PC-9 (cell line): ENCODE results near the gene CHRM1. TPM values are rescaled to one million over a fixed set of nuclear protein-coding genes. Genes with fewer than 3 reads are reported as not detected.

Source experiments
- BruUV-seq: library from RNA; stranded (reverse); fragments of 400-500 nt; replicated peaks from 2 replicates; lab custom pipeline; 2021; lab: Mats Ljungman, UMichigan
- CTCF ChIA-PET: fragments of 300-600 bp; sonication (Branson Sonifier 250); formaldehyde crosslinking; loops from one replicate; lab custom pipeline; 2022; ENCODE audit warnings: antibody characterized with exemption; lab: Charles Lee
- POLR2A ChIA-PET: fragments of 300-600 bp; sonication (Branson Sonifier 250); formaldehyde crosslinking; loops from one replicate; lab custom pipeline; 2022; ENCODE audit warnings: antibody characterized with exemption; ENCODE audit not compliant: unreplicated experiment; lab: Charles Lee
- DNase-seq, 2 experiments: peaks; one replicate each; pipeline versions ENCODE4 v3.0.0 to v3.0.0-alpha.2; 2015 to 2022; ENCODE audit warnings: mixed read lengths in 1 of 2
- H2AFZ ChIP-seq: fragments of 200-600 bp; sonication (generic); 2 replicates; pipeline ENCODE4 v1.8.1; 2017; ENCODE audit warnings: antibody characterized with exemption
- H3F3A ChIP-seq: fragments of 200-600 bp; sonication (generic); 2 replicates; pipeline ENCODE4 v1.8.1; 2017; ENCODE audit warnings: antibody characterized with exemption, mild to moderate bottlenecking, low read depth; ENCODE audit not compliant: insufficient read depth
- H3K27ac ChIP-seq: fragments of 200-600 bp; sonication (generic); 2 replicates; pipeline ENCODE4 v1.6.1; 2016; ENCODE audit warnings: mixed run types
- H3K27me3 ChIP-seq: fragments of 200-600 bp; sonication (generic); 2 replicates; pipeline ENCODE4 v1.6.1; 2016; ENCODE audit warnings: low read depth, mixed run types; ENCODE audit not compliant: insufficient read depth
- H3K36me3 ChIP-seq: fragments of 200-600 bp; sonication (generic); 2 replicates; pipeline ENCODE4 v1.6.1; 2016; ENCODE audit warnings: low read depth, mixed run types
- H3K4me1 ChIP-seq: fragments of 200-600 bp; sonication (generic); replicated peaks from 2 replicates; pipeline ENCODE4 v1.6.1; 2016; ENCODE audit warnings: mixed run types; ENCODE audit not compliant: insufficient read depth
- H3K4me2 ChIP-seq: fragments of 200-600 bp; sonication (generic); 2 replicates; pipeline ENCODE4 v1.6.1; 2017; ENCODE audit warnings: mixed run types
- H3K4me3 ChIP-seq: fragments of 200-600 bp; sonication (generic); 2 replicates; pipeline ENCODE4 v1.6.1; 2016; ENCODE audit warnings: mixed run types
- H3K79me2 ChIP-seq: fragments of 200-600 bp; sonication (generic); 2 replicates; pipeline ENCODE4 v1.6.1; 2017; ENCODE audit warnings: low read depth, mixed run types
- H3K9me2 ChIP-seq: fragments of 200-600 bp; sonication (generic); 2 replicates; pipeline ENCODE4 v1.8.1; 2017; ENCODE audit warnings: mild to moderate bottlenecking; ENCODE audit not compliant: insufficient read depth
- H3K9me3 ChIP-seq: fragments of 200-600 bp; sonication (generic); 2 replicates; pipeline ENCODE4 v1.8.1; 2016; ENCODE audit warnings: low read depth; ENCODE audit not compliant: insufficient read depth
- H4K20me1 ChIP-seq: fragments of 200-600 bp; sonication (generic); 2 replicates; pipeline ENCODE4 v1.8.1; 2017; ENCODE audit not compliant: insufficient read depth
- EZH2 ChIP-seq: fragments of 200-600 bp; sonication (generic); IDR thresholded peaks from 2 replicates; pipeline ENCODE4 v1.8.0; 2017; ENCODE audit warnings: antibody characterized with exemption, low read depth
- intact Hi-C: fragments of 100-400 bp; cut with micrococcal nuclease; formaldehyde crosslinking; loops from one replicate; pipeline ENCODE4 v1.10.0; 2022; ENCODE audit not compliant: unreplicated experiment
- total RNA-seq: library from RNA; stranded (reverse); gene quantifications from 2 replicates; pipeline ENCODE4 v1.2.3, GENCODE V29; 2021
- TF ChIP-seq, protein P1 (sequence below): fragments of 200-600 bp; sonication (generic); conservative IDR thresholded peaks from 2 replicates; pipeline ENCODE4 v1.6.1; 2017; ENCODE audit warnings: mixed run types, antibody characterized with exemption, mild to moderate bottlenecking, moderate library complexity

Gene CHRM1
- total RNA-seq, 1 experiment from 2014 or later: not detected

DNA sequence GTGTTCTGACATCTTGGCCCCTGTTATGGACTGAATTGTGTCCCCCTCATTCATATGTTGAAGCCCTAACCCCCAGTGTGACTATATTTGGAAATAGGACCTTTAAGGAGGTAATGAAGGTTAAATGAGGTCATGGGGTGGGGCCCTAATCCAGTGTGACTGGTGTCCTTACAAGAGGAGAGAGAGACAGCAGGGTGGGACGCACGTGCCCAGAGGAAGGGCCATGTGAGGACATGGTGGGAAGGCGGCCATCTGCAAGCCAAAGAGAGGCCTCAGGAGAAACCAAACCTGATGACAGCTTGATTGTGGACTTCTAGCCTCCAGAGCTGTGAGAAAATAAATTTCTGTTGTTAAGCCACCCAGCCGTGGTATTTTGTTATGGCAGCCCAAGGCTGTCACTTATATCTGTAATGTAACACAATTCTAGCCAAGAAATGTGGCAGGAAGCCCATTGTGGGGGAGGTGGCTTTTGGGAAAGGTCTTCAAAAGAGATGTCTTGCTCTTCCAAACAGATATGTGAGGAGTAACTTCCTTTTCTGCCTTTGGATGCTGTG is 39.9 kb upstream of the CHRM1 start:
- Histone ChIP-seq H3K79me2 (no peaks in the 10 kb centered on the region), H3K4me3 (no peak overlapping the region), H3K27ac (no peak overlapping the region), H3K4me1 (no peaks in the 10 kb centered on the region), H3K9me3 (no peaks in the 10 kb centered on the region), H3K36me3 (no peaks in the 10 kb centered on the region), H3K4me2 (no peak overlapping the region), H3F3A (no peaks in the 10 kb centered on the region), H4K20me1 (no peaks in the 10 kb centered on the region; the same call in 1 of the 2 replicates), H2AFZ (no peak overlapping the region), H3K27me3 (peaks cover 64% of the 10 kb centered on the region), H3K9me2 (no peaks in the 10 kb centered on the region)
- TF ChIP-seq, protein P1, sequence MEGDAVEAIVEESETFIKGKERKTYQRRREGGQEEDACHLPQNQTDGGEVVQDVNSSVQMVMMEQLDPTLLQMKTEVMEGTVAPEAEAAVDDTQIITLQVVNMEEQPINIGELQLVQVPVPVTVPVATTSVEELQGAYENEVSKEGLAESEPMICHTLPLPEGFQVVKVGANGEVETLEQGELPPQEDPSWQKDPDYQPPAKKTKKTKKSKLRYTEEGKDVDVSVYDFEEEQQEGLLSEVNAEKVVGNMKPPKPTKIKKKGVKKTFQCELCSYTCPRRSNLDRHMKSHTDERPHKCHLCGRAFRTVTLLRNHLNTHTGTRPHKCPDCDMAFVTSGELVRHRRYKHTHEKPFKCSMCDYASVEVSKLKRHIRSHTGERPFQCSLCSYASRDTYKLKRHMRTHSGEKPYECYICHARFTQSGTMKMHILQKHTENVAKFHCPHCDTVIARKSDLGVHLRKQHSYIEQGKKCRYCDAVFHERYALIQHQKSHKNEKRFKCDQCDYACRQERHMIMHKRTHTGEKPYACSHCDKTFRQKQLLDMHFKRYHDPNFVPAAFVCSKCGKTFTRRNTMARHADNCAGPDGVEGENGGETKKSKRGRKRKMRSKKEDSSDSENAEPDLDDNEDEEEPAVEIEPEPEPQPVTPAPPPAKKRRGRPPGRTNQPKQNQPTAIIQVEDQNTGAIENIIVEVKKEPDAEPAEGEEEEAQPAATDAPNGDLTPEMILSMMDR: no peak
- TF ChIP-seq EZH2: no peak
- intact Hi-C loops: no loop called here
- ChIA-PET POLR2A (no interaction called here), CTCF (no interaction called here)
- BruUV-seq: no TSS peak
- DNase-seq: no peak

DNA sequence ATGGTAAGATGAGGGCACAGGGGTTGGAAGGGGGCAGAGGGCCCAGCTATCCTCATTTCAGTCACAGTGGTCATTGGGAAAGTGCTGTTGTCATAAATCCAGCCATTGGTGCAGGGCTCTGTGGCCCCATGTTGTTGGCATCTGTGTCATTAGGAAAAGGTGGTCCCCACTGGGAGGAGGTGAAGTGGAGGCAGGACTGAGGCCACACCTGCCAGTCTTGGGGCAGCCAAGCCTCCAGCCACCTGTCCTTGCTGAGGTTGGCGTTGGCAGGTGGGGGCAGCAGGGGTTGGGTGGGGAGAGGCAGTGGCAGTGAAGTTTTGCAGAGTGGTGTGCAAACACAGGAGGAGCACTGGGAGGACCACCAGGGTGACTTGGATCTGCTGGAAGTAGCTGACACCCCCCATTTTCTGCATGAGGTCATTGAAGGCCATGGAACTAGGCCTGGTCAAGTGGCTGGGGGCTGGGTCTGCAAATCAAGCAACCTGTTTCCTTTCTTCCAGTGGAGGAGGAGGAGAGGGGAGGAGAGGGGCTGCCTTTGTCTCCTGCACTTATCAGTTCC is 38.3 kb upstream of the CHRM1 start:
- H3K4me3 ChIP-seq: no peak overlapping the region
- H3K9me2 ChIP-seq: no peaks in the 10 kb centered on the region
- POLR2A ChIA-PET: no interaction called here
- BruUV-seq: no TSS peak
- peaks cover 65% of the 10 kb centered on the region for H3K27me3 ChIP-seq
- H3K9me3 ChIP-seq: no peaks in the 10 kb centered on the region
- intact Hi-C loops: no loop called here
- no peaks in the 10 kb centered on the region for H3K79me2 ChIP-seq
- H2AFZ ChIP-seq: no peak overlapping the region
- CTCF ChIA-PET: no interaction called here
- no peak overlapping the region for H3K4me2 ChIP-seq
- no peaks in the 10 kb centered on the region for H3K4me1 ChIP-seq
- H3K36me3 ChIP-seq: no peaks in the 10 kb centered on the region
- H3K27ac ChIP-seq: no peak overlapping the region
- no peak for DNase-seq
- H4K20me1 ChIP-seq: no peaks in the 10 kb centered on the region
- no peaks in the 10 kb centered on the region for H3F3A ChIP-seq
- TF ChIP-seq, protein P1: no peak
- no peak for TF ChIP-seq EZH2

DNA sequence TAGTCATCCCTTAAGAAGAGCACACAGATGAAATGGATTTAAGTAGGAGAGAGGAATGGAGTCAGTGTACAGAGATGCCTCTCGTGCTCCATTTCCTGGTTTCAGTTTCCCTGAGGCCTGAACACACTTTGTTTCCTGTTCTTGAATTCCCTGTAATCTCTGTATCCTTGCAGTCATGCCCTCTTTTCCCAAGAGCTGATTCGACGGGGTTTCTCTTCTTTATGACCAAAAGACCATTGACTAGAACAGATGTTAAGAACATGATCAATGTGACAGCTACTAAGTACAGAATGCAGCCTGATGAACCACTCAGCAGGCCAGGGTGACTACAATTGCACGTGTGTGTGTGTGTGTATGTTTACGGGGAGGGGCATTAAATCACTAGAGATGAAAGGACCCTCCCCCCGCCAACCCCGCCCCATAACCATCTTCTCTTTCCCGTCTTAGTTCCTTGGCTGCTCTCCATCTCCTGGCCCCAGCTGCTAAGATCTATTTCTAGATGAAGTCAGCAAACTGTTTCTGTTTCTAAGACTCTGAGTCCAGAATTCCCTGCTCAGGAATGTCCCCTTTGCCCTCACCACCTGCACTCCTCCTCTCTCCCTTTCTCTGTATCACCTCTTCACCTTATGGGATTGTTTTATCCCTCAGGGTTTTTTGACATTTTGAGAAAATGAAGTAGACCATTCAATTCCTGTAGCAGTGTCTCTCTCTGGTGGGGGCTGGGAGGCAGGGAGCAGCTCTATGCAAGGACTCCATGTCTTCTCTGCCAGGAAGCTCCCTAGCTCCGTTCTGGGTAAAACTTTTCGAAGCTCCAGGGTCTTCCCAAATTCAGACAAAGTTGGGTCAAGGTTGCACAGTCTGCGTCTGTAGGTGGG is 37.6 kb upstream of the CHRM1 start:
- Histone ChIP-seq H3K79me2 (no peaks in the 10 kb centered on the region), H3K9me2 (no peaks in the 10 kb centered on the region), H3K27ac (no peak overlapping the region), H3K4me3 (no peak overlapping the region), H3K9me3 (no peaks in the 10 kb centered on the region), H3K4me1 (no peaks in the 10 kb centered on the region), H2AFZ (no peak overlapping the region), H4K20me1 (no peaks in the 10 kb centered on the region), H3F3A (no peaks in the 10 kb centered on the region), H3K27me3 (peaks cover 64% of the 10 kb centered on the region), H3K36me3 (no peaks in the 10 kb centered on the region), H3K4me2 (no peak overlapping the region)
- CTCF ChIA-PET: no interaction called here
- no peak for TF ChIP-seq EZH2
- TF ChIP-seq, protein P1: no peak
- BruUV-seq: no TSS peak
- DNase-seq: no peak
- intact Hi-C loops: no loop called here
- POLR2A ChIA-PET: no interaction called here
